HAP-1 (cell line): ENCODE results near the gene NIT2.

Experiments used
- DNase-seq, 2 experiments: peaks; one replicate each; pipeline ENCODE4 v3.0.0-alpha.2; 2016 to 2020; ENCODE audit warnings: low spot score in 2 of 2
- H3K27me3 ChIP-seq: fragments of 250-450 bp; sonication (Bioruptor Pico); 2 replicates; pipeline ENCODE4 v1.5.1; 2020; ENCODE audit warnings: low read depth, mild to moderate bottlenecking, moderate library complexity
- H3K36me3 ChIP-seq: fragments of 250-450 bp; sonication (Bioruptor Pico); replicated peaks from 2 replicates; pipeline ENCODE4 v1.5.1; 2020; ENCODE audit warnings: mild to moderate bottlenecking
- H3K4me1 ChIP-seq: fragments of 250-450 bp; sonication (Bioruptor Pico); 2 replicates; pipeline ENCODE4 v1.5.1; 2020; ENCODE audit warnings: mild to moderate bottlenecking
- H3K4me3 ChIP-seq: fragments of 250-450 bp; sonication (Bioruptor Pico); 2 replicates; pipeline ENCODE4 v1.5.1; 2020; ENCODE audit warnings: mild to moderate bottlenecking, moderate library complexity
- H3K9me3 ChIP-seq: fragments of 250-450 bp; sonication (Bioruptor Pico); 2 replicates; pipeline ENCODE4 v1.5.1; 2020; ENCODE audit warnings: mild to moderate bottlenecking, moderate library complexity
- in situ Hi-C: fragments of 300-500 bp; cut with MboI; formaldehyde crosslinking; loops from 3 replicates; pipeline ENCODE4 v1.14.3; 2020; ENCODE audit warnings: low sequenced_read_pairs, inconsistent platforms, mixed read lengths

The NIT2 gene

GRCh38 chr3:100386437-100387074, 52.0 kb downstream of the NIT2 start:
- Histone ChIP-seq H3K4me3 (no peak overlapping the region), H3K27me3 (no peaks in the 10 kb centered on the region), H3K9me3 (peaks cover 3% of the 10 kb centered on the region; the same call in 1 of the 2 replicates), H3K4me1 (peaks cover 12% of the 10 kb centered on the region), H3K36me3 (peaks cover 52% of the 10 kb centered on the region)
- DNase-seq, result no peak
- in situ Hi-C loops, result no loop called here

- in situ Hi-C loops, result no loop called here
- DNase-seq, result no peak
- Histone ChIP-seq H3K4me1 (peaks cover 12% of the 10 kb centered on the region), H3K9me3 (peaks cover 3% of the 10 kb centered on the region; the same call in 1 of the 2 replicates), H3K36me3 (peaks cover 31% of the 10 kb centered on the region), H3K4me3 (no peak overlapping the region), H3K27me3 (no peaks in the 10 kb centered on the region)
Measured at GRCh38 chr3:100389025-100389424, 54.5 kb downstream of the NIT2 start.

GRCh38 chr3:100395679-100396431, 61.3 kb downstream of the NIT2 start:
- Histone ChIP-seq H3K9me3 (no peaks in the 10 kb centered on the region), H3K4me1 (peaks cover 5% of the 10 kb centered on the region; the same call in 1 of the 2 replicates), H3K27me3 (no peaks in the 10 kb centered on the region), H3K36me3 (no peaks in the 10 kb centered on the region; the same call in 1 of the 2 replicates), H3K4me3 (no peak overlapping the region)
- in situ Hi-C loops, result no loop called here
- DNase-seq, result no peak

GRCh38 chr3:100396967-100397366, 62.4 kb downstream of the NIT2 start:
- DNase-seq, result no peak
- Histone ChIP-seq H3K4me3 (no peak overlapping the region), H3K9me3 (no peaks in the 10 kb centered on the region), H3K27me3 (no peaks in the 10 kb centered on the region), H3K36me3 (no peaks in the 10 kb centered on the region; the same call in 1 of the 2 replicates), H3K4me1 (peaks cover 12% of the 10 kb centered on the region)
- in situ Hi-C loops, result no loop called here

- Histone ChIP-seq H3K4me3 (peak overlapping the region; percentile 62), H3K9me3 (no peaks in the 10 kb centered on the region), H3K36me3 (no peaks in the 10 kb centered on the region; the same call in 1 of the 2 replicates), H3K27me3 (no peaks in the 10 kb centered on the region), H3K4me1 (peaks cover 30% of the 10 kb centered on the region)
- in situ Hi-C loops, result no loop called here
- DNase-seq, result peak in 1 of 2 experiments; percentile 11
Measured at GRCh38 chr3:100399341-100400071, 64.9 kb downstream of the NIT2 start.

- DNase-seq, result peak in 1 of 2 experiments; percentile 18
- no peaks in the 10 kb centered on the region; the same call in 1 of the 2 replicates for H3K36me3 ChIP-seq
- no peaks in the 10 kb centered on the region for H3K27me3 ChIP-seq
- H3K4me1 ChIP-seq, result peaks cover 30% of the 10 kb centered on the region
- no peaks in the 10 kb centered on the region for H3K9me3 ChIP-seq
- peak overlapping the region; percentile 62 for H3K4me3 ChIP-seq
- in situ Hi-C loops, result no loop called here
Measured at GRCh38 chr3:100400419-100400779, 65.8 kb downstream of the NIT2 start.

GRCh38 chr3:100400780-100401673, 66.5 kb downstream of the NIT2 start, which contains the start of the genes LNP1 and TOMM70:
LNP1 (plus strand) TSS chr3:100401539; CDS start chr3:100429730, 28,191 bp downstream.
TOMM70 (minus strand) TSS chr3:100401089; CDS start chr3:100400949, 140 bp downstream.
- no peaks in the 10 kb centered on the region for H3K9me3 ChIP-seq
- H3K36me3 ChIP-seq, result no peaks in the 10 kb centered on the region; the same call in 1 of the 2 replicates
- in situ Hi-C loops, result no loop called here
- DNase-seq, result peak; percentile 95 to 96
- no peaks in the 10 kb centered on the region for H3K27me3 ChIP-seq
- H3K4me3 ChIP-seq, result peak within 1 kb of the TSS; percentile 62
- peaks cover 30% of the 10 kb centered on the region for H3K4me1 ChIP-seq

- H3K36me3 ChIP-seq, result no peaks in the 10 kb centered on the region; the same call in 1 of the 2 replicates
- no peak for DNase-seq
Measured at GRCh38 chr3:100401674-100402041, 67.1 kb downstream of the NIT2 start.

GRCh38 chr3:100402256-100402655, 67.7 kb downstream of the NIT2 start:
- no peaks in the 10 kb centered on the region for H3K27me3 ChIP-seq
- peak in 1 of 2 experiments; percentile 55 for DNase-seq
- H3K4me3 ChIP-seq, result peak overlapping the region; percentile 7; the same call in 1 of the 2 replicates
- in situ Hi-C loops, result no loop called here
- peaks cover 30% of the 10 kb centered on the region for H3K4me1 ChIP-seq
- peaks cover 4% of the 10 kb centered on the region for H3K9me3 ChIP-seq
- H3K36me3 ChIP-seq, result no peaks in the 10 kb centered on the region; the same call in 1 of the 2 replicates

More at GRCh38 chr3:100401674-100402041, 67.1 kb downstream of the NIT2 start:
- in situ Hi-C loops, result no loop called here
- Histone ChIP-seq H3K4me3 (peak overlapping the region; percentile 62), H3K9me3 (no peaks in the 10 kb centered on the region), H3K4me1 (peaks cover 30% of the 10 kb centered on the region), H3K27me3 (no peaks in the 10 kb centered on the region)

GRCh38 chr3:100402891-100403290, 68.3 kb downstream of the NIT2 start:
- Histone ChIP-seq H3K9me3 (peaks cover 7% of the 10 kb centered on the region), H3K4me1 (peaks cover 30% of the 10 kb centered on the region), H3K36me3 (no peaks in the 10 kb centered on the region; the same call in 1 of the 2 replicates), H3K4me3 (peak overlapping the region; percentile 7; the same call in 1 of the 2 replicates), H3K27me3 (no peaks in the 10 kb centered on the region)
- in situ Hi-C loops, result no loop called here
- no peak for DNase-seq

GRCh38 chr3:100403362-100404249, 69.0 kb downstream of the NIT2 start:
- Histone ChIP-seq H3K9me3 (peaks cover 7% of the 10 kb centered on the region), H3K4me3 (no peak overlapping the region), H3K36me3 (no peaks in the 10 kb centered on the region; the same call in 1 of the 2 replicates), H3K4me1 (peaks cover 29% of the 10 kb centered on the region), H3K27me3 (no peaks in the 10 kb centered on the region)
- no peak for DNase-seq
- in situ Hi-C loops, result no loop called here

- no peak for DNase-seq
- in situ Hi-C loops, result no loop called here
- H3K4me1 ChIP-seq, result peaks cover 27% of the 10 kb centered on the region
- H3K9me3 ChIP-seq, result peaks cover 7% of the 10 kb centered on the region
- no peak overlapping the region for H3K4me3 ChIP-seq
- H3K36me3 ChIP-seq, result no peaks in the 10 kb centered on the region; the same call in 1 of the 2 replicates
- no peaks in the 10 kb centered on the region for H3K27me3 ChIP-seq
Measured at GRCh38 chr3:100404250-100404548, 69.6 kb downstream of the NIT2 start.
